DOHH2 (cell line): ENCODE measurements around the gene AHRR.

Experiments
- EZH2phosphoT487 ChIP-seq: fragments of 200-600 bp; sonication (generic); IDR thresholded peaks from 2 replicates; pipeline ENCODE4 v1.6.1; 2017; ENCODE audit warnings: borderline replicate concordance, mild to moderate bottlenecking, antibody characterized with exemption, low read length, moderate library complexity, mixed read lengths
- TF ChIP-seq, protein P1 (sequence below): fragments of 200-600 bp; sonication (generic); IDR thresholded peaks from one replicate; pipeline ENCODE4 v1.5.1; 2014; ENCODE audit warnings: antibody characterized with exemption, mild to moderate bottlenecking, low read depth, low read length; ENCODE audit not compliant: poor library complexity, severe bottlenecking

DNA sequence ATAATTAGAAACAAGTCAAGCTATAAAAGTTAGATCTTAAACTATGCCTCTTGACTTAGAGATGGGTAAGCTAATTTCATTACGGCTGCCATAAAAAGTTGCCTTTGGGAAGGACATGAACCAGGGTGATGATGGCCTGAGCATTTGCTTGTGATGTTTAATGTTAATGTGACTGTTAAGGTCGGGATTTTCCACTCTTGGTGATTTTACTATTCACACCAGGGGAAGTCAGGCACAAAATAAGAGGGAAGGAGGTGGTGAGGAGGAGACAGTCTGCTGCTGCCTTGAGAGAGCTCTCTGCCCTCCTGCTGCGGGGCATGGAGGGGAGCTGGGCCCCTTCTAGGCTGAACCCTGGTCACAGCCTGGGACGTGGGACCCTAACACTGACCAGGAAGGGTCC lies 34.4 kb downstream of the AHRR start:
- no peak for TF ChIP-seq EZH2phosphoT487
- TF ChIP-seq, protein P1, sequence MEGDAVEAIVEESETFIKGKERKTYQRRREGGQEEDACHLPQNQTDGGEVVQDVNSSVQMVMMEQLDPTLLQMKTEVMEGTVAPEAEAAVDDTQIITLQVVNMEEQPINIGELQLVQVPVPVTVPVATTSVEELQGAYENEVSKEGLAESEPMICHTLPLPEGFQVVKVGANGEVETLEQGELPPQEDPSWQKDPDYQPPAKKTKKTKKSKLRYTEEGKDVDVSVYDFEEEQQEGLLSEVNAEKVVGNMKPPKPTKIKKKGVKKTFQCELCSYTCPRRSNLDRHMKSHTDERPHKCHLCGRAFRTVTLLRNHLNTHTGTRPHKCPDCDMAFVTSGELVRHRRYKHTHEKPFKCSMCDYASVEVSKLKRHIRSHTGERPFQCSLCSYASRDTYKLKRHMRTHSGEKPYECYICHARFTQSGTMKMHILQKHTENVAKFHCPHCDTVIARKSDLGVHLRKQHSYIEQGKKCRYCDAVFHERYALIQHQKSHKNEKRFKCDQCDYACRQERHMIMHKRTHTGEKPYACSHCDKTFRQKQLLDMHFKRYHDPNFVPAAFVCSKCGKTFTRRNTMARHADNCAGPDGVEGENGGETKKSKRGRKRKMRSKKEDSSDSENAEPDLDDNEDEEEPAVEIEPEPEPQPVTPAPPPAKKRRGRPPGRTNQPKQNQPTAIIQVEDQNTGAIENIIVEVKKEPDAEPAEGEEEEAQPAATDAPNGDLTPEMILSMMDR, result no peak
